Measurements from ENCODE around the gene ANAPC4.
"Not testable (repeated sequence)": the region's sequence is repeated elsewhere in the genome, so short reads cannot be mapped to it uniquely, and the experiment has no call there.

Gene ANAPC4

DNA sequence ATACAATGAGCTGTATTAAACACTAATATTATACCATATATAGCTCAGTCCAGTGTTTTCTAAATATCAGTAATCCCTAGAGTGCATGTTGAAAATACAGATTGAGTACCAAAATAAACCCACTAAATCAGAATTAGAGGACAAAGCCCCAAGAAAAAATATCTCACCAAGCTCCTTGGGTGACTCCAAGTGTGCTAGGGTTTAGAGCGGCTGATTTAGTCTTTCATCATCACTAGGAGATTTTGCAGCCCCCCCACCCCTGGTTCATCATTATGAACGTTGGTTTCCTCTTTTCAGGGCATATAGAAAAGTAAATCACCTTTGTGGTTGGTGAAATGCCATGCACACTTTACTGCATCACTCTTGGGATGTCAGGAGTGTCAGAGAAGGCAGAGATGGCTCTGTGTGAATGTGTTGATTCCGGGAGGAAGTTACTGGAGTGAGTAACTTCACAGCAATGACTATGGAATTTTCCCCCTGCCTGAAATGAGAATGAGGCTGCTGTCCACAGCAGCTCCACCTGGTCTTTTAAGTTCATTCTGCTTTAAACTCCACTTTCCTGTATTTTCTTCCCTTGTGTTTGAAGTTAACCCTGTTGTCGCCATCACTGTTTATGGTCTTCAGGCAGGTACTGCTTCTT lies 25.2 kb upstream of the ANAPC4 start:
- Histone ChIP-seq H3K27me3 (ENCODE audit: insufficient read depth, low read length) (no peaks in the 10 kb centered on the region), H3K9ac (ENCODE audit: low read depth, low read length) (no peak overlapping the region), H3K4me3 (ENCODE audit: low read length) (no peak overlapping the region), H3K9me3 (ENCODE audit: insufficient read depth, low read depth, low read length) (no peaks in the 10 kb centered on the region), H3K27ac (ENCODE audit: low read depth, low read length) (no peak overlapping the region), H3K36me3 (ENCODE audit: insufficient read depth, low read length) (peaks cover 8% of the 10 kb centered on the region; the same call in 1 of the 2 replicates), H3K4me1 (ENCODE audit: insufficient read depth, low read length) (no peaks in the 10 kb centered on the region; the same call in 1 of the 2 replicates)
- 61% methylated on average over 4 of the region's 4 CpGs for WGBS

DNA sequence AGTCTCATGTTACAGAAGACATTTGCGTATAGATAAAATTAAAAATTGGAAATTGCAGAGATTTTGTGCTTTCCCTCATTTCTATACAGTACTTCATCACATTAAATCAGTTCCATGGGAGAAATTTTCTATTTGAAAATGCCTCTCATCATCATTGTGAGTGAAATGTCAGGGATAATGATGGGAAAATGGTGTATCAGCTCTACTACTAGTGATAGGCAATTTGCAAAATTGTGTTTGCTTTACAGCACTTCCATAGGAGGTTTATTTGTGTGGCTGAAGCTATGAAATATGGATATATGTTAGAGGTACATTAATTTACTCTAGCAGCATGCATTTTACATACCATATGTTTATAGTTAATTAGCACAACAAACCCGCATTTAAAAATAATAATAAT lies 21.0 kb upstream of the ANAPC4 start:
- Histone ChIP-seq H3K27me3 (ENCODE audit: insufficient read depth, low read length) (no peaks in the 10 kb centered on the region), H3K27ac (ENCODE audit: low read depth, low read length) (no peak overlapping the region), H3K9ac (ENCODE audit: low read depth, low read length) (no peak overlapping the region), H3K9me3 (ENCODE audit: insufficient read depth, low read depth, low read length) (peaks cover 20% of the 10 kb centered on the region), H3K36me3 (ENCODE audit: insufficient read depth, low read length) (peaks cover 20% of the 10 kb centered on the region), H3K4me1 (ENCODE audit: insufficient read depth, low read length) (no peaks in the 10 kb centered on the region; the same call in 1 of the 2 replicates), H3K4me3 (ENCODE audit: low read length) (no peak overlapping the region)
- 100% methylated on average over 1 of the region's 2 CpGs for WGBS

DNA sequence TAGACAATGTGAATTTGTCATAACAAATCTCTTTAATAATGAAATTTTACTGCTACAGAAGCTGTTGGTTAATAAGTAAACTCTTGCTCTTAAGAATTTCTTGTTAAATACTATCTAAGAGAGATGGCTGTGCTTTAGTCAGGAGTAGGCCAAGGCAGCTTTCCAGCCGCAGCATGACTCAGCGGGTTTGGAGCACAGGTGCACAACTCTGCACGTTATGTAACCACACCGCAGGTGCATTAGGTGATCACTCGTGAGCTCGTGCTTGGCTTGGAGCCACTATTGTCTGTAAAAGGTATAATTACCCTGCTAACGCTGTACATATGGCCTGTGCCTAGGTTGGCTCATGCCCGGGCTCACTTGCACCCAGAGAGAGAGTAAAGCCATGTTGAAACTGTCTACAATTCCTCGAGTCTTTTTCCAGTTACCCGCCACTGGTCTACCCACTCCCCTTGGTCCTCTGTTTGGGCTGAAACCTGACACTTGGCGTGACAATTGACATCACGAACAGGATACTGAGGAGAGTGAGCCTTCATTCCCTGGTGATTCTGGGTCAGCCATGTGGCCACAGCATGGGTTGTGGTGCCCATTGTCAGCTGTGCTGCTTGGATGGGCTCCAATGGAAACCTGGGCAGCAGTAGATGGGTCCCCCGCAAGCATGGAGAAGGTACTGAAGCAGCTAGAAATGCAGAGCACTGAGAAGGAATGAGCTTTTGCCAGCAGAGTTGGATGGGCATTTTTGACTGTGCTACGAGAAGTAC lies 18.4 kb upstream of the ANAPC4 start:
- 90% methylated on average over 14 of the region's 14 CpGs for WGBS
- Histone ChIP-seq H3K27me3 (ENCODE audit: insufficient read depth, low read length) (no peaks in the 10 kb centered on the region), H3K4me3 (ENCODE audit: low read length) (no peak overlapping the region), H3K9ac (ENCODE audit: low read depth, low read length) (no peak overlapping the region), H3K4me1 (ENCODE audit: insufficient read depth, low read length) (no peaks in the 10 kb centered on the region), H3K36me3 (ENCODE audit: insufficient read depth, low read length) (peaks cover 38% of the 10 kb centered on the region), H3K9me3 (ENCODE audit: insufficient read depth, low read depth, low read length) (peaks cover 21% of the 10 kb centered on the region), H3K27ac (ENCODE audit: low read depth, low read length) (no peak overlapping the region)

DNA sequence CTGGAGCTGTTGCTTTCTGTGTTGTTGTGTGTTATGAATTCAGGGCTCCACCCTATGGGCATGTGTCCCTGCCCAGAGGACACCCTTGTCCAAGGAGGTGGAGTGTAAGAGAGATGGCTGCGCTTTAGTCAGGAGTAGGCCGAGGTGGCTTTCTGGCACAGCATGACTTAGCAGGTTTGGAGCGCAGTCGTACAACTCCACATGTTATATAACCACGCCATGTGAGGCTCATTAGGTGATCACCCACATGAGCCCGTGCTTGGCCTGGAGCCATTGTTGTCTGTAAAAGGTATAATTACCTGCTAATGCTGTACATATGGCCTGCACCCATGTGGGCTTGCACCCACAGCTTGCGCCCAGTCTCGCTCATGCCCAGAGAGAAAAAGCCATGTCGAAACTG lies 15.8 kb upstream of the ANAPC4 start:
- no peak overlapping the region for H3K4me3 ChIP-seq (ENCODE audit: low read length)
- peaks cover 21% of the 10 kb centered on the region for H3K9me3 ChIP-seq (ENCODE audit: insufficient read depth, low read depth, low read length)
- H3K27ac ChIP-seq (ENCODE audit: low read depth, low read length): no peak overlapping the region
- 97% methylated on average over 9 of the region's 9 CpGs for WGBS
- H3K36me3 ChIP-seq (ENCODE audit: insufficient read depth, low read length): peaks cover 54% of the 10 kb centered on the region
- H3K27me3 ChIP-seq (ENCODE audit: insufficient read depth, low read length): no peaks in the 10 kb centered on the region
- no peaks in the 10 kb centered on the region for H3K4me1 ChIP-seq (ENCODE audit: insufficient read depth, low read length)
- H3K9ac ChIP-seq (ENCODE audit: low read depth, low read length): no peak overlapping the region

DNA sequence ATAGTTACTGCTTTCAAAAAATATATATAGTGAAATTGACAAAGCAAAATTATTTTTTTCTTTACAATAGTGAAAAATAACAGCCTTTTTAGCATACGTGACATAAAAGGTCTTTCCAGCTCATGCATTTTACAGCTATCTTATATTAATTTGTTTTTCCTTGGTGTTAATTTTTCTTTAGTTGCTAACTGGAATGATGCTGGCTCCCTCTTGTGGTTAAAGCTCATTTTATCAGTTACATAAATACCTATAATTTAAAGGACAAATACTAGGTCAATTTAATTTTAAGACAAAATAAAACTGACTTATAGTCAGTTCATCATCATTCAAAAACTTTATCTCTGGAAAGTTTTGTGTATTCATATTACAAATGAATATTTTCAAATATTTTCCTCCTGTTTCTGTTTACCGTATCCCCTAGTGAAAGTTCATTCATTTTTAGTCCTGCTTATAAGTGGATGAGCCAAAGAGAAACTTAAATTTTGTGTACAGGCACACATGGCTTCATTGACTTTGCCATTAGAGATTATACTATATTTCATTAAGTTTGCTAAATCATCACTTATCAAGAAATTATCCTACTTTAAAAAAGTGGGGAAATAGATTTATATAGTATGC lies 9.9 kb upstream of the ANAPC4 start:
- no peak overlapping the region for H3K4me3 ChIP-seq (ENCODE audit: low read length)
- peaks cover 12% of the 10 kb centered on the region for H3K4me1 ChIP-seq (ENCODE audit: insufficient read depth, low read length)
- H3K27ac ChIP-seq (ENCODE audit: low read depth, low read length): no peak overlapping the region
- peaks cover 34% of the 10 kb centered on the region for H3K36me3 ChIP-seq (ENCODE audit: insufficient read depth, low read length)
- H3K27me3 ChIP-seq (ENCODE audit: insufficient read depth, low read length): no peaks in the 10 kb centered on the region
- no peaks in the 10 kb centered on the region for H3K9me3 ChIP-seq (ENCODE audit: insufficient read depth, low read depth, low read length)
- no peak overlapping the region for H3K9ac ChIP-seq (ENCODE audit: low read depth, low read length)
- WGBS: 100% methylated on average over 1 of the region's 2 CpGs

DNA sequence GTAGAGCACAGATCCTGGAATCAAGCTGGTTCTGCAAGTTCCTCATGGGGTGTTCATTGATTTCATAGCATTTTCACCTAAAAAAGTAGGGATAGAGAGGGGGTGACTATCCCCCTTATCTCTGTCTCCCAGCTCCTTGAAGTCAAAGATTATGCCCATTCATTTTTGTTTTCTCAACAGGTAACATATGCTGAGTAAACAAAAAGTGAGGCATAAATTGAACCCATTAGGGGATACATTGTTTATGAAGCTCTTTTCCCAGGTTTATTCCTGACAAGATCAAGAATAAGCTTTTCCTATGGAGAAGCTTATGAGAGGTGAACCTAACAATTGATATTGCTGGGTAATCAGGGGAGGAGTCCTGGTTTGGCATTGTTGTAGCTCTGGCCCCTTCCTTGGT lies 9.2 kb upstream of the ANAPC4 start:
- H3K4me1 ChIP-seq (ENCODE audit: insufficient read depth, low read length): peaks cover 12% of the 10 kb centered on the region
- H3K27me3 ChIP-seq (ENCODE audit: insufficient read depth, low read length): no peaks in the 10 kb centered on the region
- peaks cover 28% of the 10 kb centered on the region for H3K36me3 ChIP-seq (ENCODE audit: insufficient read depth, low read length)
- no peaks in the 10 kb centered on the region for H3K9me3 ChIP-seq (ENCODE audit: insufficient read depth, low read depth, low read length)
- no peak overlapping the region for H3K4me3 ChIP-seq (ENCODE audit: low read length)
- no peak overlapping the region for H3K27ac ChIP-seq (ENCODE audit: low read depth, low read length)
- H3K9ac ChIP-seq (ENCODE audit: low read depth, low read length): no peak overlapping the region

DNA sequence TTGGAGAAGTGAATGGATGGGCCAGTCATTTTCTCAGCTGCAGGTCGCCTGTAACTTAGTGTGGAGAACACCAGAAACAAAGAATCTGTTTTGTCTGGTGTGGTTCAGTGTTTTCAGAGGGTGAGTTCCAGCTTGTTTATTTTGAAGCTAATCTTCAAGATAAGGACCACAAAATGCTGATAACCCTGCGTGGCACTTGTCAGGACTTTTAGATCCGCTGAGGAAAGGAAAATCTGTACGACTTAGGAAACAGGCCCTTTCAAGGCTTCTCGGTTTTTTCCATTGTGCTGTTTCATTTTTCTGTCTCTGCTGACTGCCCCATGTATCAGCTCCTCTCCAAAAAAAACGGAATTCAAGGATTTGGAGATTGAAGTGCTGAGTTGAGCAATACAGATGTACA lies 8.7 kb upstream of the ANAPC4 start:
- no peaks in the 10 kb centered on the region for H3K27me3 ChIP-seq (ENCODE audit: insufficient read depth, low read length)
- 88% methylated on average over 6 of the region's 6 CpGs for WGBS
- H3K4me1 ChIP-seq (ENCODE audit: insufficient read depth, low read length): peaks cover 12% of the 10 kb centered on the region
- H3K4me3 ChIP-seq (ENCODE audit: low read length): no peak overlapping the region
- H3K27ac ChIP-seq (ENCODE audit: low read depth, low read length): no peak overlapping the region
- H3K9ac ChIP-seq (ENCODE audit: low read depth, low read length): no peak overlapping the region
- H3K36me3 ChIP-seq (ENCODE audit: insufficient read depth, low read length): peaks cover 26% of the 10 kb centered on the region
- H3K9me3 ChIP-seq (ENCODE audit: insufficient read depth, low read depth, low read length): no peaks in the 10 kb centered on the region

DNA sequence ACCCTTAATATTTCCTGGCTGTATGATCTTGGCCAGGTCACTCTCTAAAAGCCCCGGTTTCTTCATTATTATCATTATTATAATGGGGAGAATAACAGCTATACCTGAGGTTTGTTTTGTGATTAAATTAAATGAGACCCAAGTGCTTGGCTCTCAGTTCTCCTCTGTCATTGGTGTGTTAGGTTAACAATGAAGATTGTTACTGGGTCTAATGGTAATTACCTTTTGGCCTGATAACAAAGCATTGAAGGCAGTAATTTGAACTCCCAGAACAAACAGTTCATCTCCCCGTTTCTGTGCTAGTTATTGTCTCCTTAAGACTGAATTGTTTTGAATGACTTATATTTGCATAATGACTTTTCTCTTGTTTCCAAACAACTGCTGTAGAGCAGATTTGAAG lies 6.8 kb upstream of the ANAPC4 start:
- 67% methylated on average over 1 of the region's 2 CpGs for WGBS
- Histone ChIP-seq H3K9me3 (ENCODE audit: insufficient read depth, low read depth, low read length) (no peaks in the 10 kb centered on the region), H3K36me3 (ENCODE audit: insufficient read depth, low read length) (peaks cover 12% of the 10 kb centered on the region), H3K27me3 (ENCODE audit: insufficient read depth, low read length) (no peaks in the 10 kb centered on the region), H3K4me3 (ENCODE audit: low read length) (no peak overlapping the region), H3K9ac (ENCODE audit: low read depth, low read length) (no peak overlapping the region), H3K27ac (ENCODE audit: low read depth, low read length) (peak overlapping the region; percentile 48; the same call in 1 of the 2 replicates), H3K4me1 (ENCODE audit: insufficient read depth, low read length) (peaks cover 18% of the 10 kb centered on the region)

DNA sequence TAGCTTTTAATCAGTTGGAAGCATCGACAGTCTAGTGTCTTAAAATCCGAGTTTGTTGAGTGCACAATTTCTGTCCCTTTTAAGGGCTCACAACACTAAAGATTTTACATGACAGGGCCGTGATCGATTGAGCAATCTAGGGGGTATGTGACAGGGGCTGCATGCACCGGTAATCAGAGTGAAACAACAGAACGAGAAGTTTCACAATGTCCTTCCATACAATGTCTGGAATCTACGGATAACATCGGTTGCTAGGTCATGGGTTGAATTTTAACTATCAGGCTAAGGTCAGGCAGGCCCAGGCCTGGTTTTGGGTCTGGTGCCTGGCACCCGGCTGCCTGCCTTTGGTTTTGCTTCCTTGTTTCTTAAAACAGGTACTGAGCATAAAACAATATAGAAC lies 4.5 kb upstream of the ANAPC4 start:
- not testable (repeated sequence) for H3K9ac ChIP-seq (ENCODE audit: low read depth, low read length); H3K36me3 ChIP-seq (ENCODE audit: insufficient read depth, low read length); H3K27ac ChIP-seq (ENCODE audit: low read depth, low read length); H3K9me3 ChIP-seq (ENCODE audit: insufficient read depth, low read depth, low read length); H3K4me3 ChIP-seq (ENCODE audit: low read length); H3K27me3 ChIP-seq (ENCODE audit: insufficient read depth, low read length)
- 95% methylated on average over 9 of the region's 9 CpGs for WGBS
- peaks cover 23% of the 10 kb centered on the region for H3K4me1 ChIP-seq (ENCODE audit: insufficient read depth, low read length)

DNA sequence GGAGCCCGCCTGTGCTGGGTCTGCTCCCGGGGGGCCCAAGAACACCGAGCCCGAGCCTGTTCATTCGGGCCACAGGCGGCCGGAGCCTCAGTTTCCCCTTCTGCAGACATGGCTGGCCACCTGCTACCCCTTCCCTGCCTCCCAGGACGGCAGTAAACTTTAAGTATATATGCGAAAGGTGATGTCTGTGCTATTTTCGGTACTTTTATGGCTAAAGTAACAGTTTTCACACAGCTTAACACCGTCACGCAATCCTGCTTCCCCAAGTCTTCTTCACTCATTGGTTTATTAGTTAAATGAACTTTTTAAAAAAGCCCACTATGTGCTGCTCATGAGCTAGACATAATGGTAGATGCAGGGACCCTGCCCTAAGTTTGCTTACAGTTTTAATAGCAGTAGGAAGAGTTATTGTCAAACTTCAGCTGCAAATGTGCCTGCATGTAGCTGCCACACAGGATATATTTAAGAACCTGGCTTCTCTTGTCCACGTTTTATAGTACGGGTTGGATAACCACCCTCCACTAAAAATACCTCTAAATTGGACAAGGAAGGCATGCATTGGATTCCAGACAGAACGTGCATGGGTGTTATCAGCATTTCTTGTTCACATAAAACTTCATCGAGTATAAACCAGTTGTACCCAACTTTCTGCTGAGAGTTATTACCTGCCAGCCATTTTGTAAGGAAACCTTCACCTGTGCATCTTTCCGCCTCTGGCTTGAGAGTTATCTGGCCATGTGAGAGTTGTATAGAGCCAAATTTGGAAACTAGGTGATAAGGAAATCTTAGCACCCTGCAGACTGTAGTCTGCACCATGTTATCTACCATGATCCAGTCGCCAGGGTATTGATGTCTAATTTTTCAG lies 741 bp downstream of the ANAPC4 start:
- Histone ChIP-seq H3K4me3 (ENCODE audit: low read length) (peak overlapping the region; percentile 100), H3K36me3 (ENCODE audit: insufficient read depth, low read length) (peaks cover 35% of the 10 kb centered on the region), H3K27ac (ENCODE audit: low read depth, low read length) (peak overlapping the region; percentile 77), H3K27me3 (ENCODE audit: insufficient read depth, low read length) (no peaks in the 10 kb centered on the region), H3K9ac (ENCODE audit: low read depth, low read length) (peak overlapping the region; percentile 93), H3K9me3 (ENCODE audit: insufficient read depth, low read depth, low read length) (no peaks in the 10 kb centered on the region), H3K4me1 (ENCODE audit: insufficient read depth, low read length) (peaks cover 15% of the 10 kb centered on the region)
- whole genome bisulfite sequencing: 26% methylated on average over 13 of the region's 18 CpGs

DNA sequence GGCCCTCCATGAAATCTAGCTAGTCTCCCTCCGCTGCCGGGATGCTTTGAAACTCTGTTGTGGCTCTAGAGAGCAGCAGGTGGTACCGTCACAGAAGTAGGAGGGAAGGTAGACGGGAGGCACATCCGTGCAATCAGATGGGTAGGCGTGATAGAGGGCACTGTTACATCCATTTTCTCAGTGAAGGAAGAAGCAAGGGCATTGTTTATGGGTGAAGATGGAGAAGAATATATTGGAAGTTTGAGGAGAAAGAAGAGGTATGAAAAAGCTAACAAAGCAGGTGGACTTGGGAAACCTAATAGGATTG lies 1.3 kb downstream of the ANAPC4 start:
- H3K4me3 ChIP-seq (ENCODE audit: low read length): peak overlapping the region; percentile 100
- no peaks in the 10 kb centered on the region for H3K27me3 ChIP-seq (ENCODE audit: insufficient read depth, low read length)
- H3K9ac ChIP-seq (ENCODE audit: low read depth, low read length): peak overlapping the region; percentile 93; the same call in 1 of the 2 replicates
- peaks cover 15% of the 10 kb centered on the region for H3K4me1 ChIP-seq (ENCODE audit: insufficient read depth, low read length)
- no peaks in the 10 kb centered on the region for H3K9me3 ChIP-seq (ENCODE audit: insufficient read depth, low read depth, low read length)
- 61% methylated on average over 6 of the region's 6 CpGs for WGBS
- no peak overlapping the region for H3K27ac ChIP-seq (ENCODE audit: low read depth, low read length)
- peaks cover 41% of the 10 kb centered on the region for H3K36me3 ChIP-seq (ENCODE audit: insufficient read depth, low read length)

Measured in HUES64 (cell line).